HUES64 (cell line): ENCODE results near the gene COL4A2.
"Not testable (repeated sequence)": the region's sequence is repeated elsewhere in the genome, so short reads cannot be mapped to it uniquely, and the experiment has no call there.

Experiments
- H3K27ac ChIP-seq: 2 replicates; pipeline ENCODE4 v1.7.0; 2013; ENCODE audit warnings: low read depth, low read length, inconsistent platforms
- H3K27me3 ChIP-seq: 2 replicates; pipeline ENCODE4 v1.6.1; 2013; ENCODE audit warnings: mild to moderate bottlenecking, low read length; ENCODE audit not compliant: insufficient read depth
- H3K36me3 ChIP-seq: 2 replicates; pipeline ENCODE4 v1.6.1; 2013; ENCODE audit warnings: mild to moderate bottlenecking, low read length; ENCODE audit not compliant: insufficient read depth
- H3K4me1 ChIP-seq: 2 replicates; pipeline ENCODE4 v1.6.1; 2013; ENCODE audit warnings: mild to moderate bottlenecking, low read length, moderate library complexity; ENCODE audit not compliant: insufficient read depth
- H3K4me3 ChIP-seq: 2 replicates; pipeline ENCODE4 v1.5.1; 2013; ENCODE audit warnings: mild to moderate bottlenecking, low read length, moderate library complexity
- H3K9ac ChIP-seq: 2 replicates; pipeline ENCODE4 v1.6.1; 2013; ENCODE audit warnings: mild to moderate bottlenecking, low read depth, low read length
- H3K9me3 ChIP-seq: 2 replicates; pipeline ENCODE4 v1.6.1; 2013; ENCODE audit warnings: low read depth, low read length; ENCODE audit not compliant: insufficient read depth
- WGBS: fragments of 150-250, 120-280 bp; methylation state at CpG from one replicate; pipeline ENCODE4 v1.1.7; 2013; ENCODE audit warnings: missing lambda C conversion rate; 5-methylcytosine and 5-hydroxymethylcytosine counted together

The COL4A2 gene

DNA sequence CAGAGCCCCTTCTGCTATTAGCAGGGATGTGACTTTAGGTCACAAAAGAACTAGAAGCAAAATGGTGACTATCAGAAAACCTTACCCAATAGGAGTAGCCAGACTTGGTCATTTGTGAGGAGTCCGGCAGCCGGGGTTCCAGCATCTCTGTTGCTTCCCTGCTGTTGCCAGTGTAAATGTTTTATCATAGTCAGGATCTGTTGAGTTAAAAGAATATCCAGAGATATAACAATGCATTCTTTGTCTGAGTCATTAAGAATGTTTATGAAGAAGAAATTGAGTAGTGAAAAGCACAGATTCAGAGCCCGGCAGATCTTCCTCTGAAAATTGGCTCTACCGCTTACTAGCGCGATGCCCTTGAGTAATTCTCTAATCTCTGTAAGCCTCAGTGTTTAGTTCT, 84.2 kb downstream of the COL4A2 start:
- no peaks in the 10 kb centered on the region for H3K9me3 ChIP-seq
- H3K4me1 ChIP-seq, result peaks cover 25% of the 10 kb centered on the region
- H3K9ac ChIP-seq, result no peak overlapping the region
- H3K27me3 ChIP-seq, result no peaks in the 10 kb centered on the region
- H3K36me3 ChIP-seq, result peaks cover 7% of the 10 kb centered on the region; the same call in 1 of the 2 replicates
- no peak overlapping the region for H3K4me3 ChIP-seq
- H3K27ac ChIP-seq, result no peak overlapping the region
- WGBS, result 96% methylated on average over 6 of the region's 6 CpGs

- Histone ChIP-seq H3K9me3 (no peaks in the 10 kb centered on the region), H3K27ac (no peak overlapping the region), H3K4me3 (no peak overlapping the region), H3K9ac (no peak overlapping the region), H3K27me3 (no peaks in the 10 kb centered on the region), H3K4me1 (peaks cover 21% of the 10 kb centered on the region), H3K36me3 (peaks cover 7% of the 10 kb centered on the region; the same call in 1 of the 2 replicates)
- WGBS, result 87% methylated on average over 7 of the region's 7 CpGs
These were observed 85.6 kb downstream of the COL4A2 start for GRCh38 chr13:110392510-110393240.

- Histone ChIP-seq H3K4me3 (no peak overlapping the region), H3K27ac (no peak overlapping the region), H3K9me3 (no peaks in the 10 kb centered on the region), H3K4me1 (peaks cover 11% of the 10 kb centered on the region; the same call in 1 of the 2 replicates), H3K36me3 (peaks cover 7% of the 10 kb centered on the region; the same call in 1 of the 2 replicates), H3K9ac (no peak overlapping the region), H3K27me3 (no peaks in the 10 kb centered on the region)
- WGBS, result 97% methylated on average over 4 of the region's 4 CpGs
These were observed 86.7 kb downstream of the COL4A2 start for GRCh38 chr13:110393761-110394160.

- no peaks in the 10 kb centered on the region for H3K9me3 ChIP-seq
- WGBS, result 94% methylated on average over 13 of the region's 13 CpGs
- H3K27ac ChIP-seq, result no peak overlapping the region
- H3K4me3 ChIP-seq, result no peak overlapping the region
- no peak overlapping the region for H3K9ac ChIP-seq
- H3K4me1 ChIP-seq, result peaks cover 11% of the 10 kb centered on the region; the same call in 1 of the 2 replicates
- no peaks in the 10 kb centered on the region for H3K27me3 ChIP-seq
- peaks cover 7% of the 10 kb centered on the region; the same call in 1 of the 2 replicates for H3K36me3 ChIP-seq
These were observed 87.3 kb downstream of the COL4A2 start for GRCh38 chr13:110394371-110394841.

- 96% methylated on average over 13 of the region's 14 CpGs for WGBS
- not testable (repeated sequence) for H3K36me3 ChIP-seq, H3K4me3 ChIP-seq, H3K9ac ChIP-seq, H3K27ac ChIP-seq, H3K9me3 ChIP-seq, H3K27me3 ChIP-seq
- H3K4me1 ChIP-seq, result peaks cover 11% of the 10 kb centered on the region; the same call in 1 of the 2 replicates
These were observed 88.5 kb downstream of the COL4A2 start for GRCh38 chr13:110395616-110396015.

DNA sequence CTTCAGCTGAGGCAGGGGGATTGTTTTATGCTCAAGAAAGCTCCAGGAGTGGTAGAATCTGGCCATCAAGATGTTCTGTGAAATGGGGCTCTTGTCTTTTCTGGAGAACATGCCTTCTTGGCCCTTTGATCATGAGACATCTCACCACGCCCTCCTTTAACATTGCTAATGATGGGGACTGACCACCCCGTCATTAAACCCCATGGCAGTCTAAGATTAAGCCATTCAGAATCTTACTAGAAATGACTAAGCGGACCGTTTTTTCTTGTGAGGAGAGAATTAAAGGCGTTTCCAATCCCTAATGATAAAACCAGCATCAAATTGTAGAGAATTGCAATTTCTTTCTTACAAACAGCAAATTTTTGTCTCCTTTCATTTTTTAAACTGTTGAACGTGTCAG, 89.4 kb downstream of the COL4A2 start:
- WGBS, result 63% methylated on average over 6 of the region's 6 CpGs
- Histone ChIP-seq H3K9ac (no peak overlapping the region), H3K36me3 (no peaks in the 10 kb centered on the region), H3K27me3 (no peaks in the 10 kb centered on the region), H3K9me3 (no peaks in the 10 kb centered on the region), H3K4me1 (peaks cover 11% of the 10 kb centered on the region; the same call in 1 of the 2 replicates), H3K4me3 (no peak overlapping the region), H3K27ac (no peak overlapping the region)

DNA sequence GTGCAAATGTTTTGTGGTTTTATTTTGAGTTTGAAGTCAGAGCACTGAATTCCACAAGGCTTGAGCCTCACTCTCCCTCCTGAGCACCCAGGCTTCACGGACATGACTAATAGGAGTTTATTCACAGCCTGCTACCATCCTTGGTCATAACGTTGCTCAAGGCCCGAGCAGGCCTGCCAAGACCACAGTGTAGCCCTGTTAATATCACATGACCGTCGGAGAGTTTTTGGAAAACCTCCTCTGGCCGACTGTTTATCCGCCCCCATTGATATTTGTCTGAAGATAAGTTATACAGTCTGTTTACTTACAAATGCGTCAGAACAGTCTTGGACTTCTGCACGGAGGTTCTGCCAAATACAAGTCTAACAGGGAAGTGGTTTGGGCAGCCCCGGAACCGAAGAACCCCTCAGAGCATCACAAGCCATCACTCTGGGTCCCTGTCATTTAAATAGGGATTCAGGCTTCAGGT, 89.9 kb downstream of the COL4A2 start:
- Histone ChIP-seq H3K27ac (no peak overlapping the region), H3K9me3 (no peaks in the 10 kb centered on the region), H3K36me3 (no peaks in the 10 kb centered on the region), H3K4me1 (peaks cover 11% of the 10 kb centered on the region; the same call in 1 of the 2 replicates), H3K4me3 (no peak overlapping the region), H3K9ac (no peak overlapping the region), H3K27me3 (no peaks in the 10 kb centered on the region)
- WGBS, result 92% methylated on average over 11 of the region's 11 CpGs

GRCh38 chr13:110397436-110398115, 90.5 kb downstream of the COL4A2 start:
- H3K9ac ChIP-seq, result no peak overlapping the region
- no peaks in the 10 kb centered on the region for H3K27me3 ChIP-seq
- no peaks in the 10 kb centered on the region for H3K9me3 ChIP-seq
- H3K36me3 ChIP-seq, result no peaks in the 10 kb centered on the region
- WGBS, result 88% methylated on average over 14 of the region's 14 CpGs
- H3K4me1 ChIP-seq, result peaks cover 6% of the 10 kb centered on the region; the same call in 1 of the 2 replicates
- H3K27ac ChIP-seq, result no peak overlapping the region
- no peak overlapping the region for H3K4me3 ChIP-seq

DNA sequence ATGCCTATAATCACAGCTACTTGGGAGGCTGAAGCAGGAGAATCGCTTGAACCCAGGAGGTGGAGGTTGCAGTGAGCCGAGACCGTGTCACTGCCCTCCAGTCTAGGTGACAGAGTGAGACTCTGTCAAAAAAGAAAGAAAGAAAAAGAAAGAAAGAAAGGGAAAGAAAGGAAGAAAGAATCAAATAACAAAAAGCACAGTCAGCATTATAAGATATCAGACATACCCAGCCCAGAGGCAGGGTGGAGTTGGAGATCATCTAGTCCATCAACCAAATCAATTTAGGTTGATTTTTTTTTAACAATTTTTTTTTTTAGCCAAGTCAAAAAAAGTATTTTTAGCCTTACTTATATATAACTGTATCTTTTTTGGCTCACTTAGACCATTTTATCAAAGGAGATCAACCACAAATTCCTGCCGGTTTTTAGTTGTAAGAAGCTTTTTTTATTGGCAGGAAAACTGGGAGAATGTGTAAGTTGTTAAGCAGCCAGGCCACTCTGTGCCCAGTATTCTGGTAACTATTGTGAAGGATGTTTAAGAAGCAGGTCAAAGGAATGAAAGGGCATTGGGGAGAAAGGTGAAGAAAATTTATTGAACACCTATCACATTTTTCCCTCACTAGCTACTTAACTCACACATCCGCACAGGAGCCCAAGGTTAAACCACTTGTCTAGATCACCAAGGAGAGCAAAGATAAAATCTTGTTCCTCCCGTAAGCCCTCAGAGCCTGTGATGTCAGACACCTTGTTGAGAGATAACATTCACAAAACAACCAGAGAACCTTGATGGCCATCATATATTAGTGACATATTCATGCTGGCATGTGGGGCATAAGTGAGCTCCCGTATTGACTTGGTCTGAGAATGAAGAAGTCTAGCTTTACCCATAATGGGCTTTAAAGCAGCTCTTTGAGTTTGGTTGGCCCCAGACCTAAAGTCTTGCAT, 91.8 kb downstream of the COL4A2 start:
- H3K27ac ChIP-seq, result no peak overlapping the region
- no peaks in the 10 kb centered on the region for H3K36me3 ChIP-seq
- no peaks in the 10 kb centered on the region for H3K9me3 ChIP-seq
- no peaks in the 10 kb centered on the region for H3K27me3 ChIP-seq
- WGBS, result 91% methylated on average over 7 of the region's 7 CpGs
- no peak overlapping the region for H3K9ac ChIP-seq
- H3K4me3 ChIP-seq, result no peak overlapping the region
- no peaks in the 10 kb centered on the region for H3K4me1 ChIP-seq

GRCh38 chr13:110399801-110400200, 92.7 kb downstream of the COL4A2 start:
- Histone ChIP-seq H3K4me1 (no peaks in the 10 kb centered on the region), H3K36me3 (no peaks in the 10 kb centered on the region), H3K4me3 (no peak overlapping the region), H3K9me3 (no peaks in the 10 kb centered on the region), H3K27me3 (no peaks in the 10 kb centered on the region), H3K27ac (no peak overlapping the region), H3K9ac (no peak overlapping the region)
- 93% methylated on average over 2 of the region's 2 CpGs for WGBS
